GM10847 (cell line): ENCODE data around the gene COPZ1.

Experiments used
- POLR2A ChIP-seq: IDR thresholded peaks from 2 replicates; pipeline ENCODE4 v1.6.1; 2011; ENCODE audit not compliant: insufficient read length; ENCODE audit errors: extremely low read depth

The COPZ1 gene

GRCh38 chr12:54321363-54321762 is 3.6 kb upstream of the COPZ1 start:
- no peak for TF ChIP-seq POLR2A

DNA sequence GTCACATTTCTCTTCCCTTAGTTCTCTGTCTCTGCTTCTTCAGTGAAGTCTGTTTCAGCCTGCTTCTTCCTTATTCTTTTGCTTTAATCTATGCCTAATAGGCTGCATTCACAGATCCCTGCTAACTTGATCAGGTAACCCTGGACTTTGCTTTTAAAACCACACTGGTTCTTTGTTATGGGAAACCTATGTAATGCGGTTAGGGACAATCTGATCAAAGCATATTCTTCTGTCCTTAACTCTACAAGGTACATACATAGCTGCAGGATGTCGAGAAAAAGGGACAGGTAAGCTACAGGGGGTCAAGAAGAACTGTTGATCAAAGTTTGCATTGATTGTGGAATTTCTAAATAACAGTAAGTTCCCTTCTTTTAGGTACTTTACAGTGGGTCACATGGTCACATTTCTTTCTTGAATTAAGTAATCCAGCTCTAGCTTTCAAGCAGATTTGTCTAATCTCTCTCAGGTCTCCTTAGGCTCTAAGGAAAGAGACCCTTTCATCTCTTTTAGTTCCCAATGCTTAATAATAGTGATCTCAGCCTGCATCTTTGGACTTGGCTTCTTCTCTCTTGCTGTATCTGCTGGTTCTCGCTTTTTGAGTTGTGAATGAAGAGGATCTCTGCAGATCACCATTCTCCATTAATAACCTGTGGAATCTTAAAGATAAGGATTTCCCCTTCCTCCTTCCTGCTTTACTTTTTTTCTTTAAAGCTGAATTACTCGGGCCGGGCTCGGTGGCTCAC is 3.8 kb downstream of the COPZ1 start:
- no peak for TF ChIP-seq POLR2A

DNA sequence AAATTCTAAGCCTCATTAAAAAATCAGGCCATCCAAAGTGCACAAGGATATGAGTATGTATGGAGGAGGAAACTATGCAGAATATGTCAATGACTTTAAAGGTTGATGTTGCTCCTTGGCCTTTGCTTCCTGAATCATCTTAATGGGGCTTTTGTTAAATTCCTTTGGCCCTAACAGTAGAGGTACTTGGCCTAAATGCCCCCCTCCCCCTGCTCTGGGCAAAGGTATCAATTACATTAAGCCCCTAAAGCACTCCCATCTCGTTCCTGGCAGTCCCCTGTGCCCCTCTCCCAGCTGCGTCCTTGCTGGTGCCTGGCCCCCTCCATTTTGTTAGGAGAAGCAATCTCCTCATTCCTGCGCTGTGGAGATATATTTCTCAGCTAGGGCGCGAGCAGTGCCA is 4.8 kb downstream of the COPZ1 start:
- TF ChIP-seq POLR2A, result no peak

DNA sequence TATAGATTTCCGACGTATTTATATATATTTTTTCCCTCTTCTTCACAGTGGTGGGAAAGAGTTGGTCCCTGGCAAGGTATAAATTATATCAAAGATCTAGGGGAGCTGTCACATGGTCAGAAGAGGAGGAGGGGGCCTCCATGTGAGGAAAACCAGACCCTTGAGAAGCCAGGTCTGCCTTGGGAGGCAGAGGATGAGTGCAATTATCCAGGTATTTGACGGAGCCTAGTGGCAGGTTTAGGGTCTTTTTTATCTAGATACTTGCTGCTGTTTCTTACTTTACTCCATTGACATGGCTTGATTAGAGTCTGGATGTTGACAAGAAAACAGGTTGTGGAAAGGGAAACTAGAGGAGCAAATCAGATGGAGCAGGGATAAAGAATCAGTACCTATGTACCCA is 5.5 kb downstream of the COPZ1 start:
- no peak for TF ChIP-seq POLR2A

DNA sequence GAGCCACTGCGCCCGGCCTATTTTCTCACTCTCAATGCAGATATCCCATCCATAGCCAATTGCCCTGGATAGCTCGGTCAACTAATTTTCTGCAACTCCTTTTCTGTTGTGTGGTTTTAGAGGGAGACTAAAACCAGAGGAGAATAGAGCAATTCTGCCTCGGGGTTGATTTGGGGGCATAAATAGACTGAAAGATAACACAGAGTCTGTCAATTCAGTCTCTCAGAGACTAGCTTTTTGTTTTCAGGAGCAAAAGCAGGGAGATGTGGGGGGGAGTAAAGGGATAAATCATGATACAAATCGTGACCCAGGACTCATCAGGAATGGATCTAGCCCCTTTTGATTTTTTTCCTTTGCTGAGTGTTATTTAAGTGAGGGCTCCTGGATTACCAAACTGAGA is 6.5 kb downstream of the COPZ1 start:
- no peak for TF ChIP-seq POLR2A

GRCh38 chr12:54333420-54334034 is 8.6 kb downstream of the COPZ1 start:
- no peak for TF ChIP-seq POLR2A

GRCh38 chr12:54337280-54337842 is 12.4 kb downstream of the COPZ1 start:
- TF ChIP-seq POLR2A, result no peak

GRCh38 chr12:54337854-54338650 is 13.1 kb downstream of the COPZ1 start:
- TF ChIP-seq POLR2A, result no peak

DNA sequence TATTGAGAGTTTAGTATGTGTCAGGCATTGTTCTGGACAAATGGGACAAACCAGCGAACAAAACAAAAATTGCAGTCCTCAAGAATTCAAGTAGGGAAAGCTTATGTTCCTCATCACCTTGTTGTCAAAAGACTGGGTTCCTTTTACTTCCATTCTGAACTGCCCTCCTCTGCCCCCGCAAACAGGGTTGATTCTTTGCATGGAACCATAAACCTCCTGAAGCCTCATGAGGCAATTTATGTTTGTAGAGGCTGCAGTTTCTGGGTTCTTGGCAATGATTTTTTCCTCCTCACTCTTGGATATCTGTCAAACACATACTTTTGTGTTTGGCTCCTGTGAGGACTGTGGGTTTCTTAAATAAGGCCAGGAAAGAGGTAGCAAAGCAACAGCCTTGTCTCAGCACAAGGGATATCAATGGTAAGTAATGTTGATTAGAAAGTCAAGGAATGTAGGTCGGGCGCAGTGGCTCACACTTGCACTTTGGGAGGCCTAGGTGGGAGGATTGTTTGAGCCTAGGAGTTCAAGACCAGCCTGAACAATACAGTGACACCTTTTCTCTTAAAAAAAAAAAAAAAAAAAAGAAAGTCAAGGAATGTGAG is 13.9 kb downstream of the COPZ1 start:
- TF ChIP-seq POLR2A, result no peak

- no peak for TF ChIP-seq POLR2A
These were observed 15.9 kb downstream of the COPZ1 start for GRCh38 chr12:54340846-54341245.

- TF ChIP-seq POLR2A, result no peak
These were observed 16.7 kb downstream of the COPZ1 start for GRCh38 chr12:54341378-54342300.

- no peak for TF ChIP-seq POLR2A
These were observed 24.1 kb downstream of the COPZ1 start for GRCh38 chr12:54349036-54349435.

GRCh38 chr12:54349679-54350078 is 24.7 kb downstream of the COPZ1 start:
- TF ChIP-seq POLR2A, result no peak

- TF ChIP-seq POLR2A, result no peak
These were observed 25.8 kb downstream of the COPZ1 start for GRCh38 chr12:54350743-54351142.
